ENCODE measurements around the gene KSR2.
"Not testable (repeated sequence)": the region's sequence is repeated elsewhere in the genome, so short reads cannot be mapped to it uniquely, and the experiment has no call there.

Gene KSR2

DNA sequence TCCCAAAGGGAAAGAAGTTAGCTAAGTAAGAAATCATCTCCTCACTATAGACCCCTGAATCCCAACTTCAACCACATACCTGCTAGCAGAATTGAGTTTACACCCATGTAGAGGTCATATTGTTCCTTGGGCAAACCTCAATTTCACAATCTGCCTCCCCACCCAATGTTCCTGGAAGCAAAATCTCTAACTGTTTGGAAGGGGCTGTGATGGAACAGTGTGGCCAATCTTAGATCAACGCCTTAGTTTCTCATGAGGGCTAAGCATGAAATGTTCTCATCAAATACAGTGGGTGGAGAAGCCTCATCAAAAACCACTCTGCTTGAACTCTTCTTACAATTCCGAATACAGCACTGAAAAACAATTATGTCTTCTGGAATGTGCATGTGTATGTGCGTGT is 323.3 kb downstream of the KSR2 start:
- DNase-seq (ENCODE audit: low read depth): no peak
- H3K4me3 ChIP-seq (ENCODE audit: low read depth, low read length): no peak overlapping the region
- TF ChIP-seq, protein P1, sequence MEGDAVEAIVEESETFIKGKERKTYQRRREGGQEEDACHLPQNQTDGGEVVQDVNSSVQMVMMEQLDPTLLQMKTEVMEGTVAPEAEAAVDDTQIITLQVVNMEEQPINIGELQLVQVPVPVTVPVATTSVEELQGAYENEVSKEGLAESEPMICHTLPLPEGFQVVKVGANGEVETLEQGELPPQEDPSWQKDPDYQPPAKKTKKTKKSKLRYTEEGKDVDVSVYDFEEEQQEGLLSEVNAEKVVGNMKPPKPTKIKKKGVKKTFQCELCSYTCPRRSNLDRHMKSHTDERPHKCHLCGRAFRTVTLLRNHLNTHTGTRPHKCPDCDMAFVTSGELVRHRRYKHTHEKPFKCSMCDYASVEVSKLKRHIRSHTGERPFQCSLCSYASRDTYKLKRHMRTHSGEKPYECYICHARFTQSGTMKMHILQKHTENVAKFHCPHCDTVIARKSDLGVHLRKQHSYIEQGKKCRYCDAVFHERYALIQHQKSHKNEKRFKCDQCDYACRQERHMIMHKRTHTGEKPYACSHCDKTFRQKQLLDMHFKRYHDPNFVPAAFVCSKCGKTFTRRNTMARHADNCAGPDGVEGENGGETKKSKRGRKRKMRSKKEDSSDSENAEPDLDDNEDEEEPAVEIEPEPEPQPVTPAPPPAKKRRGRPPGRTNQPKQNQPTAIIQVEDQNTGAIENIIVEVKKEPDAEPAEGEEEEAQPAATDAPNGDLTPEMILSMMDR (conservative IDR thresholded peaks at IDR 0.05; ENCODE audit: low read depth, low read length): no peak

DNA sequence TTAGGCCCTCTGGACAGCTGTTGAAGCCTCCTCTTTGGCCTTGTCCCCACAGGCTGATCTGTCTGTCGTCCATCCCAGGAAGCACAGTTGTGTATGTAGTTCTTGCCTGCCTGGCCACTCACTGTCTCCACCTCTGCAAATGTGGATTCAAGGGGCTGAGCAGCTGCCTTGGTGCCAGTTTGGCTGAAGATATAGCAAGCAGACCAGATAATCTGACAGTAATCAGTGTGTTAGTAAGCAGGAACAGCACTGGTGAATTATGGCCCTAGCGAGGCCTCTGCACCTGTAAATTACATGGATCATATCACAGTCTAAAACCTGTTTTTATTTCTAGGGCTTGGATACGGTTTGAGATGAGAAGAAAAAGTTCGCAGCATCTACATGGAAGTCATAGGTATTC is 324.8 kb downstream of the KSR2 start:
- TF ChIP-seq, protein P1 (conservative IDR thresholded peaks at IDR 0.05; ENCODE audit: low read depth, low read length): no peak
- DNase-seq (ENCODE audit: low read depth): no peak
- H3K4me3 ChIP-seq (ENCODE audit: low read depth, low read length): no peak overlapping the region

- DNase-seq (ENCODE audit: low read depth): no peak
- TF ChIP-seq, protein P1 (conservative IDR thresholded peaks at IDR 0.05; ENCODE audit: low read depth, low read length): no peak
- H3K4me3 ChIP-seq (ENCODE audit: low read depth, low read length): no peak overlapping the region
Observed at GRCh38 chr12:117641885-117642284, 326.9 kb downstream of the KSR2 start.

DNA sequence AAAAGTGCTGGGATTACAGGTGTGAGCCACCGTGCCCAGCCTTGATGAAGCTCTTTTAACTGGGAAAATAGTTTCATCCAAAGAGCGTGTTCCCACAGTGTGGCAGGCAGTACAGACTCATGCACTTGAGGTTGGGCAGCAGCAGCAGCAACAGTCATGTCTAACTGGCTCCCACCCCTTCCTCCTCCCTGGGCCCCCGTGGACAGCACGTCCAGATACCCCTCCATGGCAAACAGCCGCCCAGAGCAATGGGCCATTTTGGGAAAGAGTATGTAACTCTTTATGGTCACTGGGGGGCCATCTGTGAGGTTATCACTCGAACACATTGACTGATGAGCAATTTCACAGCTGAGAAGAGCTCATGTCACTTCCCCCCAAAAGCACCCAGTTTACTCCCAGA is 328.3 kb downstream of the KSR2 start:
- no peak for DNase-seq (ENCODE audit: low read depth)
- H3K4me3 ChIP-seq (ENCODE audit: low read depth, low read length): no peak overlapping the region
- TF ChIP-seq, protein P1 (conservative IDR thresholded peaks at IDR 0.05; ENCODE audit: low read depth, low read length): no peak

DNA sequence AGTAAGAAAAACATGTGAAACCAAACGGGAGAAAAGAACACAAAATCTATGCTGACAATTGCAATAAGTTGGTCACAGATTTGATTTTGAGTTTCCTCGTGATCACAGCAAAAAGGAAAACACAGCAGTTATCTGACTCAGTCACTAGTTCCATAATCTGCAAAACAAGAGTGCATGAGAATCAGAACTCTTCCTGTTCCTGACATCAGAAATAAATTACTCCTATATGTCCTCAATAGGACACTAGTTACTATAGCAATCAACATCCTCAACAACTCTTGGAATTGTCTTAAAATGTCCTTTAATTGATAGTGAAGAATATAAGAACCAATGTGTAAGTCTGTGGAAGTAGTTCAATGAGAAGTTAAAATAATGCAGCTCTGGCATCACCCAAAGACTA is 339.3 kb downstream of the KSR2 start:
- DNase-seq (ENCODE audit: low read depth): no peak
- no peak overlapping the region for H3K4me3 ChIP-seq (ENCODE audit: low read depth, low read length)
- TF ChIP-seq, protein P1 (conservative IDR thresholded peaks at IDR 0.05; ENCODE audit: low read depth, low read length): no peak

GRCh38 chr12:117628711-117629110 is 340.1 kb downstream of the KSR2 start:
- DNase-seq (ENCODE audit: low read depth); H3K4me3 ChIP-seq (ENCODE audit: low read depth, low read length): not testable (repeated sequence)

DNA sequence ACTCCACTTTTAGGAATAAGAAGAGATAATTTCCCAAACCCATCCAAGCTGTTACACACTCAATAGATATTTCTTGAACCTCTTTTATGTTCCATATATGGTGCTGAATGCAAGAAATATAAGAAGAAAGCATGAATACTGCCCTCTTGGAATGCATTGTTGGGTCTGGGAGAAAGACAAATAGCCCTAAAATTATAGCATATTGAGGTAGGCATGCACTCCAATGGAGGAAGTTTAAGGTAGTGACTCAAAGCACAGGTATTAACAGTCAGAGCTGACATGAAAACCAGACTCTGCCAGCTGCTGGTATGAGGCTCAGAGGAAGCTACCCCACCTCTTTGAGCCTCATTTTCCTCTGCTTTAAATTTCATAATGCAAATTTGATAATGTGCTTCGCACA is 346.0 kb downstream of the KSR2 start:
- no peak for DNase-seq (ENCODE audit: low read depth)
- TF ChIP-seq, protein P1 (conservative IDR thresholded peaks at IDR 0.05; ENCODE audit: low read depth, low read length): no peak
- H3K4me3 ChIP-seq (ENCODE audit: low read depth, low read length): no peak overlapping the region

DNA sequence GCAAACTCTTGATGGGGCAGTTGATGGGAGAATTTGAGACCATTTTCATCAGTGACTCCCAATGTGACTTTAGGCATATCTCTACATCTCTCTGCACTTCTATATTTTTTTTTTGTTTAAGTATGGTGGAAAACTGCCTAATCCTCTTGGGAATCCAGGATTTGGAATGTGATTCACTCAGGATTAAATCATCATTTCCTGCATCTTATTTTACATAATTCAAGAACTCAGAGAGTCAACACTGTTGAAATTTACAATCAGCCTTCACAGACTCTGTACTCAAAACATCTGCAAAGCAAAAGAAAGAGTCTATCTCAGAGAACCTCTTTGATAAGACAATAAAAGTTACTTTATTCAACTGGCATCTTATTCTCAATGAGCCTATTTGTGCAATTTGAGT is 346.7 kb downstream of the KSR2 start:
- DNase-seq (ENCODE audit: low read depth): no peak
- H3K4me3 ChIP-seq (ENCODE audit: low read depth, low read length): no peak overlapping the region
- TF ChIP-seq, protein P1 (conservative IDR thresholded peaks at IDR 0.05; ENCODE audit: low read depth, low read length): no peak

All from choroid plexus epithelial cell (primary cell).